SHP77 (cell line): ENCODE results near the gene ZBTB42.

ENCODE experiments used
- DNase-seq, 2 experiments: peaks; one replicate each; lab custom pipeline; 2025; lab: John Stamatoyannopoulos, UW

Gene ZBTB42

DNA sequence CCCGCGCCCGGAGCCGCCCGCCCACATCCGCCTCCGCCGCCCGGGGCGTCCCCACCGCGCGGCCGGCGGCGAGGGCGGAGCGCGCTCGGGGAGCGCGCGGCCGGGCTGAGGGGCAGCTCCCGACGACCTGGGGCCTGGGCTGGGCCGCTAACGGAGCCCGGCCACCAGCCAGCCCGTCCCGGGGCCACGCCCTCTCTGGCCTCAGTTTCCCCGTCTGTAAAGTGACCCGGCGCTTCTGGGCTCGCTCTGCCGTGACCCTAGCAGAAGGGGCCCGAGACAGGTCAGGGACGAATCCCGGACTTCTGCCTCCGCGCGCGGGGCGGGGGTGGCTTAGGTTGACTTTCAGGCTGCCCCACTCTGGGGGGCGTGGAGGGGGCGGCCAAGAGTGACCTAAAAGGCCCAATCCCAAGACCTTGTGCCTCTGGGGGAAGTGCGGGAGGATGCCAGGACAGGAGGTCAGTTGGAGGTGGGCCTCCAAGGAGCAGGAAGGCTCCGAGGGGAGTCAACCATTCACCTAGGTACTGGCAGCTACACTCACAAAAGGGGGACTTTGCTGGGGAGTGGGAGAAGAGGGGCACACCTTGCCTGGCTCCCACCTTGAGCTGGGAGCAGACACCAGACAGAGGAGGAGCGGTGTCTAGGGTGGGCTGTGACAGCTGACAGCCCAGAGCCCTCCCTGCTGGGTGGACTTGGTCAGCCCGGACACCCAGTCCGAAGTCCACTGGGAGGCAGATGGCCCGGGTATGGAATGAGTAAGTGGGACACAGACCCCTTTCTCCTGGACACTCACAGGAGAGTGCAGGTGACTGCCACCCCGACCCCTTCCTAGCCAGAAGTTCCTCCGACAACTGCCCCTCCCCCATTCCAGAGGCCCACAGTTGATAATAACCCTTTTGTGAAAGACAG lies 4.9 kb upstream of the ZBTB42 start:
- no peak for DNase-seq

DNA sequence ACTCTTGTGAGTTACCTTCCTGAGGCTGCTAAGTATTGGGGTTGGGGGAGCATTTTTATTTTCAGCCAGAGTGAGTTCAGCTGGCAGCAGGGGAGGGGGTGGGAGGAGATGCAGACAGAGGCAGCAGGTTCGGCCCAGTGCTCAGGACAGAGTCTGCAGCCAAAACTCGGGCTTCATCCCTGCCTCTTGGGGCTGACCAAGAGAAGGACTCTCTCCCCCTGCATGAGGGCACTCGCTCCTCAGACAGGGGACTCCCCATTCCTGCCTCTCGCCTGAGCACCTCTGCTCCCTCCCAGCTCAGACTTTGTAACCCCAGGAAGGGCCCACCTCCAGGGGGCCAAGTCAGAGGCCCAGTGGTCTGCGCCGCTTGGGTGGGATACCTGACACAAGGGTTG lies 4.2 kb upstream of the ZBTB42 start:
- no peak for DNase-seq

DNA sequence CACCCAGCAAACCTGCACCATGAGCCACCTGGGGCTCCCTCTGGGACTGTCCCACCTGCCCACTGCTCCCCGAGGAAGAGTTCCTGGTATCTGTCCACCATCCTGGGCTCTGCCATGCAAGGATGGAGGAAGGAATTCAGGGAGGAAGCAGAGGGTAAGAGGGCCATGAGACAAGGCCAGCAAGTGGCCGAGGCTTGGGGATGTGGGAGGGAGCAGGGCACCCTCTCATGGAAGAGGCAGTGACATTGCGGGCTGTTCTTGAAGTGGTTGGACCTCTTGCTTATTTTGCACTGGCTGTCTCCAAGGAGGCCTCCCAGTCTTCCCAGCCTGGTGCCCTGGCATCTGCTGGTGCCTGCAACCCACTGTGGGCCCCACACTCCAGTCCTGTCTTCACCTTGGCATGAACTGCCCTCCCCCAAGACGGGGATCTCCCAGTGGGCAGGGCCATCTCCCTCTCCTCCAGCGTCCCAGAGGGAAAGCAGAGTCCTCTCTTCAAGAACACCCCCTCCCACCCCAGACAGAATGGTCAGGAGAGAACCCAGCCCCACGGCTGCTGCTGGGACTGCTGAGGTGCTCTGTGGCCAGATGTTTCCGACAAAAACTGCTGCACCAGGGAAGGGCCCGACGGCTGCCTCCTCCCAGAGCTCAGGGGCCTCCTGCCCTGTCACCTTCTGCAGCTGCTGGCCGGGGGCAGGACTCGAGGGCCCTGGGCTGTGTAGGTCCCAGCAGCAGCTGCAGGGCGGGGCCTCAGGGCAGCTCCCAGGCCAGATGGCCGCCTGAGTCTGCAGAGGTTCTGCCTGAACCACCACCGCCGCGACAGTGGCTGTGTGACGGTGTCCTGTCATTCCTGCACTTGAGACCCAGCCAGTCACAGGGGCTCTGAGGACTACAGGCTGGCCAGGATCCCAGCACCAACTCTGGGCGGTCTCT lies 3.5 kb upstream of the ZBTB42 start:
- DNase-seq: peak; percentile 31 to 80

GRCh38 chr14:104798300-104799243 lies 2.3 kb upstream of the ZBTB42 start:
- no peak for DNase-seq

DNA sequence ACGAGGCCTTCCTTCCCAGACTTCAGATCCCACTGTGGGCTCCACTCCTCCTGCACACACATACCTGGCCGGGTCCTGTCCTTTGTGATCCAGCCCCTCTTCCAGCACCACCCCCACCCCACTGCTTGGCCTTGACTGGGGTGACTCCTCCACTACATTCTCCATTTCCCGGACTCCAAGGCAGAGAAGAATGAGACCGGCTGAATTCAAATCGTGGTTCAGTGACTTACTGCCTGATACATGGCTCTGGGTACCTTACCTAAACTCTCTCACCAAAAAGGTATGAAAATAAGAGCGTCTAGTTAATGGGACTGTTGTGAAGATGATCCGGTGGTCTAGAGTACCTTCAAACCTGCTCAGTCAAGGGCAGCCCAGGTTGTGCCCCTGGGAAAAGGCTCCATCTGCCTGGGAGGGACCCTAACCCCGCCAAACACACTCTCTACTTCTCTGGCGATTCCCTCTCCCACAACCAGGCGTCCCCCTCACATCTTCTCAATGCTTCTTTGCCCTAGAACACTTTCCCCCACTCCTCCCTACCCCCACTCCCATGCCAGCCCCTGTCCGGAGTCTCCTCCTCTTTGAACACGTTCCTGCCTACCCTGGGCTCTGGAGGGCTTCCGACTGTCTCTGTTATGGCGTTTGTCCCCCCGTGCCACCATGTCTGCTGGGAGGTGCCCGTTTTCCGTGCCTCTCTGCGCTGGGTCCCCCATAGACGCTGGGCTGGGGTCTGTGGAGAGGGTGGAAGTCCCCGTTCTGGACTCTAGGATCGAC lies 1.5 kb upstream of the ZBTB42 start:
- no peak for DNase-seq

- DNase-seq: no peak
Observed at GRCh38 chr14:104800015-104800770, 708 bp upstream of the ZBTB42 start.

GRCh38 chr14:104801520-104802393 lies 856 bp downstream of the ZBTB42 start:
- no peak for DNase-seq

DNA sequence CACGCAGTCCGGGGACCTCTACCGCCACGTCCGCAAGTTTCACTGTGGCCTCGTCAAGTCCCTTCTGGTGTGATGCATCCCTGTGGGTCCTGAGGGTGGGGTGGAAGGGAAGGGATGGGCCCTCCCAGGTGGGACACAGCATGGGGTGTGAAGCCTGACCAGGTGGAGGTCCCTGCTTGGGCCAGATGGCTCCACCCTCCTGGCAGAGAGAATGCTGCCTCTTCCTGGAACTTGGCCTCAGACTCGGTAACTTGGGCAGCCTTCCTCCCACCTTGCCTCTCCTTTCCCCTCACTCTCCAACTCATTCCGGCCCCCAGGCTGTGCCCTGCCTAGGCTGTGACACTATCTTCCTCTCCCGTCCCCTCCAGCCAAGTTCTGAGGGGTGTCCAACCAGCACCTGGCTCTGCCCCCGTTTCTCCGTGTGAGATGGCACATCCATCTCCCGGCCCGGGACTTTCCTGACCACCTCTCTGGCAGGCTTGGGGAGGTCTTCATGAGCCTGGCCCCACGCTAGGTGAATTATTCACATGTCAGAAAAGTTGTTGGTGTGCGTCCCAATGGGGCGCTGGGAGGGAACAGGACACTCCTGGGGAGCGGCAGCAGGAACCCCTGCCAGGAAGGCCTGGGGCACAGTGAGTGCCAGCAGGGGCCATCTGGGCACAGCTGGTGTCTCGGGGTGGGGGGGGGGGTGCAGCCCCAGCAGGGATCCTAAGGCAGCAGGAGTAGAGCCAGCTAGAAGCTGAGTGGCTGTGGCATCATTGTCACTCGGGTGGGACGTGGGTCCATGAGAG lies 1.7 kb downstream of the ZBTB42 start:
- no peak for DNase-seq

- DNase-seq: no peak
Observed at GRCh38 chr14:104803280-104803911, 2.5 kb downstream of the ZBTB42 start.

GRCh38 chr14:104803912-104804410 lies 3.1 kb downstream of the ZBTB42 start:
- DNase-seq: no peak

DNA sequence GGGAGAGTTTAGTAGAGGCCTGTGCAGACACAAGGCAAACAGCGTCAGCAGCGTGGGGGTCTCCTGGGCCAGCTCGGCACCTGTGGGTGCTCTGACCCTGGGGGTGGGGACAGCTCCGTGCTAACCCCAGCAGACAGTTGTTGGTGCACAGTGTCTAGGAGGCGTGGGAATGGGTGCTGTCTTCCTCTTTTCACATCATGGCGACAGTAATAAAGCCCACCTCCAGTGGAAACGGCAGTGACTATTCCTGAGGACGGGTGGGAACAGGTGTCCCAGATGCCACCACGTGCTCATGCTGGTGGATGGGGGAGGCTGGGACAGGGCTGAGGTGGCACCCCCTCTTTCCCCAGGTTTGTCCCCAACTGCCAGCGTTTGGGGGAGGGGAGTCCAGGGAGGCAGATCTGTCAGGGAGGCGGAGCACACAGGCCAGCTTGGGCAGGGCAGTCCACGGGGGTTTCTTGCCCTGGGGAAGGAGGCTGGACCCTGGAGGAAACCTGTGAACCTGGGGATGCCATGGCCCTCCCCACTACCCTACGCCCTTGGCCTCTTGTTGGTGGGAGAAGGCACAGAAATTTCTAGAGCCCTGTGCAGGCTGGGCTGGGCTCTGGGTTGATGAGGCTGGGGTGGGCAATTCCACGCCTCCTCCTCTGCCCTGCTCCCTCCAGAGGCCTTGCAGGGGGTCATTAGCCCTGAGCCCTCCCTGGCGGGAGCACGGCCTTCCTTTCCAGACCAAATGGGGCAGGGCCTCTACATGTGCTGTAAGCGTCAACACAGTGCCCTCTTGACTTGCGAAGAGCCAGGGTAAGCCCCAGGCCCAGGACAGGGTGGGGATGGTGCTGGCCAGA lies 3.8 kb downstream of the ZBTB42 start:
- DNase-seq: no peak

DNA sequence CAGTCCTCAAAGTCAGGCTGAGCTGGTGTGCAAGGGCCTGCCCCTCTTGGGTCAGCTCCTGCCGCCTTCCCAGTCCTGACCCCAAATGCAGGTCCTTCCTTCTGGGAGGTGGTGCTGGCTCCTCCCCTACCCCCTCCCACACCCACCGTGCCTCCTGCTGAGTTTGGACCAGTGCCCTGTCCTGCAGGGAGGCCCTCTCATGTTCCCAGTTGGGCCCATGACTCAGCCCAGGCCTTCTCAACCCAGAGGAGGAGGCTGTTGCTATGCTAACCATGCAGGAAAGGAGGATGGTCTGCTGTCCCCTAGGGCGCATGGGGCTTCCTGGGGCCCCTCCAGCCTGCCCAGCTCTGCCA lies 4.4 kb downstream of the ZBTB42 start:
- DNase-seq: no peak

DNA sequence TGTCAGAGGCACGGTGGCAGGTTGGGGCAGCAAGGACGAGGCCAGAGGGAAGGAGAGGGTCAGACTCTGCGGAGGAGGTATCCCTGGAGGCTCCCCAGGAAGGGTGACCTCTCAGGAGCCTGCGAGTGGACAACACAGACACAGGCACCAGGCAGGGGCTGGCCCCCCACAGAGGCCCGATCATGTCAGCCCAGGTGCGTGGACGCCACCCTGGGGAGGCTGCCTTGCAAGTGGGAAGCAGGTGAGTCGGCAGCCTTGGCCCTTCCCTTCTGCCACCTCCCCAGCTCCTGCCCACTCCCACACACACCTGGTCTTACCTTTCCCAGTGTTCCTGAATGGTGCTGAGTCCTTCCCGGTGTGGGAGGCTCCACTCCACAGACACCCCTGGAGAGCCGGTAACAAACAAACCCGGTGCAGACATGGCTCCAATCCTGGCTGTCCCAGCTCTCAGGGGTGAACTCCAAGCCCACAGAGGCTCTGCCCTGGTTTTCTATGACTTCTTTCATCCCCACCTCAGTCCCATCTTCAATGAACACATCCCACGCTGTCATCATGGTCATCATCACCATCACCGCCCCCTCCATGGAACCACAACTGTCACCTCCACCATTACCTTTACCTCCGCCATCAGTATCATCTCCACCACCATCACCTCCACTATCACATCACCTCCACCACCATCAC lies 5.2 kb downstream of the ZBTB42 start:
- DNase-seq: no peak

DNA sequence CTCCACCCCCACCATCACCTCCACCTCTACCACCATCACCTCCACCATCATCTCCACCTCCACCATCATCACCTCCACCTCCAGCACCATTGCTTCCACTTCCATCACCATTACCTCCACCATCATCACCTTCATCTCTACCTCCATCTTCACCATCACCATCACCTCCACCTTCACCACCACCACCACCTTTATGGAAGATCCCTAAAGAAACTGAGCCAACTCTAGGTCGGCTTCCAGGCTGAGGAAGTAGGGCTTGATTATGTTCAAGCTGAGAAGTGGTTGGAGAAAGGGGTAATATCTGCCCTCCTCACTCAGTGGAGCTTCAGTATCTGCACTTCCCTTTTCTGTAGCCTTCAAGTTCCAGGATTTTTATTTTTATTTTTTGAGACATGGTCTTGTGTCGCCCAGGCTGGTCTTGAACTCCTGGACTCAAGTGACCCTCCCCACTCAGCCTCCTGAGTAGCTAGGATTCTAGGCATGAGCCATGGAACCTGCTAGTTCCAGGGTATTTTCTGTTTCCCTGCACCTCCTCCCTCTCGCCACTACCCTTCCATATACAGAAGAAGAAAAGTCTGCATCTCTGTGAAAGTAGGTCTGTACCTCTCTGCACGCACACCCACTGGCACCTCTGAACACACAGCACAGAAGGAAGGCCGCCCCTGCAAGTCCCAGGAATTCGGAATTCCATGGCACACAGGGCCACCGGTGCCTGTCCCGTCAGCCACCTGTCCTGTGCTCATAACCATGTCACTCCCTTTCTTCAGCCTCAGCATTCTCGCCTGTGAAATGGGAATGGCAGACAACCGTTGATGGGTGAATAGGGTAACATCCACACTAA lies 5.9 kb downstream of the ZBTB42 start:
- DNase-seq: no peak

GRCh38 chr14:104808456-104808855 lies 7.6 kb downstream of the ZBTB42 start:
- DNase-seq: no peak
